GM19397 (cell line): Measurements from ENCODE around the gene MMS19.
"Not testable (repeated sequence)": the region's sequence is repeated elsewhere in the genome, so short reads cannot be mapped to it uniquely, and the experiment has no call there.

ENCODE experiments used
- ATAC-seq: cut with Tn5 transposase; IDR thresholded peaks from one replicate; pipeline ENCODE4 v1.9.1; 2021; ENCODE audit warnings: mild to moderate bottlenecking, moderate library complexity; ENCODE audit not compliant: unreplicated experiment

Gene MMS19

DNA sequence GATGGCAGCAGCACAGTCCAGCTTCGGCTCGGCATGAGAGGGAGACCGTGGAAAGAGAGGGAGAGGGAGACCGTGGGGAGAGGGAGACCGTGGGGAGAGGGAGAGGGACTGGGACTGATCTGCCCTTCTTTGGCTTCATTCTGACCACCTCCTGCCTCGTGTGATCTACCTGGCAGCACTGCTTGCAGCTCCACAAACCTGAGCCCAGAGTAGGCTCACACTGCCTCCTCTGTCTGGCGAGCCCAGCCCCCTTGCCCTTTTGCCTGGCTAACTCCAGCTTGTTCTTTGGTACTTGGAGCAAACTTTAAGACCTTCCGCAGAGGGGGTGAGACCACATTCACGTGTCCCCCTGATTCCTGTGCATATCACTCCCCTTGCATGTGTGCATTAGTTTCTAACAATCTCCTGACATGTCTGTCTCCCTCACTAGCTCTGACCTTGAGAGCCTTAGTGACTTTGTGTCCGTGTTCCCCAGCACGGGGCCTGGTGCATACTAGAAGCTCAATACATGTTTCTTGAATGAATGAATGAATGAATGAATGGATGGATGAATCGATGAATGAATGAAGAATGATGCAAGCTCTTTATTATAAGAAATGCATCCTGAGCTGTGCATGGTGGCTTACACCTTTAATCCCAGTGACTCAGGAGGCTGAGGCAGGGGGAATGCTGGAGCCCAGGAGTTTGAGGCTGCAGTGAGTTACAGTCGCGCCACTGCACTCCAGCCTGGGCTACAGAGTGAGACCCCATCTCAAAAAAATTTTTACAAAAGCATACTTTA, 31.7 kb upstream of the MMS19 start:
- no peak for ATAC-seq

DNA sequence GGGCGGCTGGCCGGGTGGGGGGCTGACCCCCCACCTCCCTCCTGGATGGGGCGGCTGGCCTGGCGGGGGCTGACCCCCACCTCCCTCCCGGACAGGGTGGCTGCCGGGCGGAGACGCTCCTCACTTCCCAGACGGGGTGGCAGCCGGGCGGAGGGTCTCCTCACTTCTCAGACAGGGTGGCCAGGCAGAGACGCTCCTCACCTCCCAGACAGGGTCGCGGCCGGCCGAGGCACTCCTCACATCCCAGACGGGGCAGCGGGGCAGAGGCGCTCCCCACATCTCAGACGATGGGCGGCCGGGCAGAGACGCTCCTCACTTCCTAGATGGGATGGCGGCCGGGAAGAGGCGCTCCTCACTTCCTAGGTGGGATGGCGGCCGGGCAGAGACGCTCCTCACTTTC, 30.7 kb upstream of the MMS19 start:
- ATAC-seq = not testable (repeated sequence)

DNA sequence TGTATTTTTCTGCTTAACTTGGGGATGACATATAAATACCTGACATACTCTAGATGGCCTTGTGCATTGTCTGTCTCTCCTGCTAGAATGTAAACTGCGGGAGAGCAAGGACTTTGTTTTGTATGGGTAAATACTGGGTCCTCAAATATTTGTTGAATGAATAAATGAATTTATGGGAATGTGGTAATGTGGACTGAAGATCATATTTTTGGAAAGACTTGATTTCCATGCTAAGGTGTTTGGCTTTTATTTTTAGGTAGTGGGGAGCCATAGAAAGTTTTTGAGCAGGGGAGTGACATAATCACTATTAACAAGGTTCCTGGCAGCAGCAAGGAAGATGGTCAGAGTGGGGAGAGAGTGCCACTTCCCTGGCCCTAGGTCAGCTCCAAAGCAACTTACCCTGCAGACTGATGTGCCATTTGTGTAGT, 27.5 kb upstream of the MMS19 start:
- no peak for ATAC-seq

DNA sequence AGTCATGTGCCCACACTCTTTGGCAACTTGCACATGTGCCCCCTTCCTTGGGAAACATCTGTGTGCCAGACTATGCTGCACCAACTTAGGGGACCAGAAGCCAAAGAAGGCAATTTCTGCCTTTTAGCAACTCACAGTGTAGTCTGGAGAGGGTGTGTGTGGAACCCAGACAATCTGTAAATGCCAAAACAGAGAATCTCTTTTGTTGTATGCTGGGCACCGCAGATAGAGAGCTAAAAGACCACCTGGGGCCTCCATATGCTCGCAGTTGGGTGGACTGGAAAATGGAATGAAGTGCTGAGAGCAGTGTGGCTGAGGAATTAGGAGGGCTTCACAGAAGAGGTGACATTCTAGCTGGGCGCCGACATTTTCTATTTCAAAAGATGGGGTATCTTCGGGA, 26.9 kb upstream of the MMS19 start:
- no peak for ATAC-seq

DNA sequence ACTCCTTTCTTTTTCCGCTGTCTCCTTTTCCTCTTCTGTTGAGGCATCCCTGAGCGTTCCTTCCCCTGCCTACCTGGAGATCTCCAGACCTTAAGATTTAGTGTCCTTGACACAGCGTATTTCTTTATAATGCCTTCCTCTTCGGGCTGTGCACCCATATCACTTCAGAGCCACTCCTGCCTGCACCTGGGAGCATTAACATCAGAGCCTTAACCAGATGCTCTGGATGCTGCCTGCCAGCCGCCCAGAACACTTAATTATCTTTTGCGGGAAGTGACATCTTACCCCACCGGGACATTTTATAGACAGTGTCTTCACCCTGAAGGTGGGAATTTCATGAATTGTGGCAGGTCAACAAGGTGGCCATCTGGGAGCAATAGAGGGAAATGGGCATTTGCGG, 24.7 kb upstream of the MMS19 start:
- no peak for ATAC-seq

DNA sequence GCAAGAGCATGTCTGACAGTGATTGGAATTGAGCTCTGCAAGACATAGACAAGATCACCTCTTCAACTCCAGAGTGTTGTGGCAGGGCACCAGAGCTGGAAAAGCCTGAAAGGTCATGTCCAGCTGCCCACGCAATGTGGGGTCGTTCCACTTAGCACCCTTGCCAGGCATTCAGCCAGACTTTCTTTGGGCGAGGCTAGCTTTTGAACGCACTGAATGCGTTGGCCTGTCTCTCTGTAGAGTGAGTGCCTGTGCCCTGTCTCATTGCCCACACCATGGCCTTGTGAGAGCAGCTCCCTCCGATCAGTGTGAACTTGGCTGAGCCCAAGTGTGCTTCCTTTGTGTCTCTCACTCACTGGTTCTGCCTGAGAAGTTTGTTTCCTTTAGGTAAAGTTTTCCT, 23.8 kb upstream of the MMS19 start:
- ATAC-seq = no peak

DNA sequence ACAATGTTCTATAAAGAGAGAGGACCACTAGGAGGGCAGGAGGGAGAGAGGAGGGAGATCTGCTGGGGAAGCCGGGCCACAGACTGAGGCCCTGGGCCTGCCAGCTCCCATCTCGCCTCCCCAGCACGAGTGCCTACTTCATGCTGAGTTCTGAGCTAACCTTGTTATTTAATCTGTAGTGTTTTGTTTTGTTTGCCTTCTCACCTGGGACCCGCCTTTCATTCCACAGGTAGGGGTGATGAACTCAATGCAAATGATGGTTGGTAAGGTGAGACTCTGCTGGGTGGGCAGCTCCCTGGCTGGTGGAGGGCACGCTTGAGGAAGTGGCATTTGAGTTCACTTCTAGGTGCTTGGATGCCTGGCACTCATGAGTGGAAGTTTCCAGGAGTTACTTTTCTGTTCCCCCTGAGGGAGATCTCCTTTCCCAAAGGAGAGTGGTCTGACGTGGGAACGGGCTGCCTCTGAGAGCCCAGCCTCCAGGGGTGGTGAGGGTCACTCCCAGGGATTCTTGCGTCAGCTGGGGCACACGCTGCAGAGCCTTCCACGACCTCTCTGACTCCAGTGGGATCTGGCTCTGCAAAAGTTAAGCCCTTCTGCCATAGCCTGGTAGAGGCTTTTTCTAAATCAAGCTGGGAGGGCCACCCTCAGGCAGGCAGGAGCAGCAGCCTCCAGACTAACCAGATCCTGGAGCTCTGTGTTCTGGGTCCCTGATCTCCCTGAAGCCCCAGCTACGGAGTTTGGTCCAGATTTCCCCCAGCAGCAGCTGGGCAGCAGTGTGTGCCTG, 22.9 kb upstream of the MMS19 start:
- no peak for ATAC-seq

DNA sequence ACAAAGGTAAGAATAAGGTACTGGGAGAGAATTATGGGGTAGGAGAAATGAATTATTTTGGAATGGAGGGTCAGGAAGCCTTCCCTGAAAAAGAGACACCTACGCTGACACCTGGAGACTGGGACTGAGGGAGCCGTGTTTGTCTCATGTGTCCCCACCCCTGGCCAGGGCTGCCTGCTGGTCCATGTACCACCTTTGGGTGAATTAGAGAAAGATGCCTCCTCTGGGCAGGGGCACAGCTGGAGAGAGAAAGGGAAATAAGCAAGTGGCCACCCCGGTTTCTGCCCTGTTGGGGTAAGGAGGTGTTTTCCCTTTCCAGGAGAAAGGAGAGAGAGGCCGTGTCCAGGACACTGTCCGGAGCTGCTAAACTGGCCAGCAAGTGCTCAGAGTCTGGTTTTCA, 22.3 kb upstream of the MMS19 start:
- ATAC-seq = no peak

DNA sequence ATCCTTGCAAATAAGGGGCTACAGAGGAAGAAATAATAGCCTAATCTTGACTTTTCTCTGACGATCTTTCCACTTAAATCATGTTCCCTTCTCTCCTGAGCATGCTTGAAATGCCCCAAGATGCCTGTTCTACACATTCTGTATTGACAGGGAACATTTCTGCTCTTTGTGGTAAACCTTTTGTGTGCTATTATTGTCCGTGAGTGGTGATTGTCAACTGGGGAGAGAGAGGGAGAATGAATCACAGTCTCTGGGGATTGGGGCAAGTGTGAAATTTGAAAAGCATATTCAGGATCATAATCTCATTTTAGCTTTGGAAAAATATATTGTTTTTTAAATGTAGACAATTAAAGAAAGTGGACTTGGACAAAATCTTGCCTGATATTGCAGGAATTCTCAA, 21.1 kb upstream of the MMS19 start:
- no peak for ATAC-seq

DNA sequence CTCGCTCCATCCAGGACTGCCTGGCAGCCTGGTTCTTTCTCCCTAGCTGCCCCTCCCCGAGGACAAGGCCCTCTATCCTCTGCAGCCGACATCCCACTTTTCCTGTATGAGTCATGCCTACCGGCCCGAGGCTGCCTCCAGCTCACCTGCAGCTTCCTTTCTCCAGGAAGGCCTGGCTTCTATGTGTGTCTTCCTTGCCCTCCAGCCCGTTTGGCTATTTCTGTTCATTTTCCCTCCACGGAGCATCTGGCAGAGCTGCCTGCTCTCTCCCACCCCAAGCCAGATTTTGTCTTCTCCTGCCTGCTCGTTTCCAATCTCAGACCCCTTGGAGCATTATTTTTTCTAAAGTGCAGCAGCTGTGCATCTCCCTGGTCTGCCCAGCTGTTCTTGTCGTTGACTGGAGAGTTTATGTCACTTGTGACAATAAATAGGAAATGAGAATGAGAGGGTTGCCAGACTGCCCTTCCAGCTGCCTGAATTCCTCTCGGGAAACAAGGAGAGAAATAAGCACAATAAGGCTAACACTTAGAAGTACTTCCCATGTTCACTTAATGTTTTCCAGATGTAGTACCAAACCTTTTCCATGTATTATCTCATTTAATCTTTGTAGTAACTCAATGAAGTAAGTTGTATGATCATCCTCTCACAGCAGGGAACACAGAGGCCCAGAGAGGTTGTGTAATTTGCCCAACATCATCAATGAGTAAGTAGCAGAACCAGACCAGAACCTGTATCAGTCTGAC, 20.2 kb upstream of the MMS19 start:
- no peak for ATAC-seq

DNA sequence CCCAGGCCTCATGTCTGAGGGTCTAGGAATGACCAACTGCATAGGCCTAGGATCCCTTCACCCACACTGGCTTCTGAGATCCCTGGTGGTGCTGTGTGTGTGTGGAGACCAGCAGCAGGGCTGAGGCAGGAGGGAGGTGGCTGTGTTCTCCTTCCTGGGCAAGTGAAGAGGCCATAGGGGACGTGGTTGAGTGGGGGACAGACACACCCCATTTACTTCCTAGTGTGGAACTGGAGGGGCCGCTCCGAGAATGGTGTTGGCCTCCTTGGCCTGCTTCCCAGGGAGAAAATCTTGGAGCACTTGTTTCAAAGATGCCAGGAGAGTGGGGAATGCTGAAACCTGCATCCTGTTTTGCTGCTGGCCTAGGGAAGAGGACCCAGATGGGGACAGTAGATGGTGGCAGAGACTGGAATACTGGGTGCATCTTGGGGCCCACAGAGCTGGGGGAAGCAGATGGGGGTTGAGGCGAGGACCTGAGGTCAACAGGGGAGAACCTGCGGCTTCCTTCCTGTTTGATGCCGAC, 19.6 kb upstream of the MMS19 start:
- ATAC-seq = no peak

DNA sequence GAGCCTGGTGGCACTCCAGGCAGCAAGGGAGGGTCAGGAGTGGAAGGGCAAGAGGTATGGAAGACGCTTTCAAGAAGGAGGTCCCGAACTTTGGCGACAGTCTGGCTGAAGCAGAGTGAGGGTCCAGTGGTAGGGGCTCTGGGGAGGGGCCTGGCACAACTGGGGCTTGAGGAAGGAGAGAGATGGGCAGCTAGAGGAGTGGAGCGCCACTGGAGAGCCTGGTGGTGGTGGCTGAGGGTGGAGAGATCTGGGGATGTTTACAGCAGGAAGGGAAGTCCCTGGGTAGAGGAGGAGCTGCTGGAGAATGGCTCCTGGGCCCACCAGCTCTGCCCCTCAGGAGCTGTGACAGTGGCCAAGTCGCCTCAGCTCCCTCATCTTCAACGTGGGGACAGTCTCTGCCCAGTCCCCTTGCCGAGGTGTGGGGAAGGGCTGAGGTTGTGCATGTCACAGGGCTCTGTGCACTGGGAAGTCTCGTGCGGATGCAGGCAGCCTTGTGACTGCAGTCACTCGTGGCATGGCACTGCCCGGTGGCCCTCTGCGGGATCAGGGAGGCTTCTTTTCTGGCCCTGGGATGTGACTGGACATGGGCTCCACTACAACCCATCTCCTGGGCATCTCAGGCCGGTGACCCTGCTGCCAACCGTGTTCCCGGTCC, 19.0 kb upstream of the MMS19 start:
- ATAC-seq = no peak

DNA sequence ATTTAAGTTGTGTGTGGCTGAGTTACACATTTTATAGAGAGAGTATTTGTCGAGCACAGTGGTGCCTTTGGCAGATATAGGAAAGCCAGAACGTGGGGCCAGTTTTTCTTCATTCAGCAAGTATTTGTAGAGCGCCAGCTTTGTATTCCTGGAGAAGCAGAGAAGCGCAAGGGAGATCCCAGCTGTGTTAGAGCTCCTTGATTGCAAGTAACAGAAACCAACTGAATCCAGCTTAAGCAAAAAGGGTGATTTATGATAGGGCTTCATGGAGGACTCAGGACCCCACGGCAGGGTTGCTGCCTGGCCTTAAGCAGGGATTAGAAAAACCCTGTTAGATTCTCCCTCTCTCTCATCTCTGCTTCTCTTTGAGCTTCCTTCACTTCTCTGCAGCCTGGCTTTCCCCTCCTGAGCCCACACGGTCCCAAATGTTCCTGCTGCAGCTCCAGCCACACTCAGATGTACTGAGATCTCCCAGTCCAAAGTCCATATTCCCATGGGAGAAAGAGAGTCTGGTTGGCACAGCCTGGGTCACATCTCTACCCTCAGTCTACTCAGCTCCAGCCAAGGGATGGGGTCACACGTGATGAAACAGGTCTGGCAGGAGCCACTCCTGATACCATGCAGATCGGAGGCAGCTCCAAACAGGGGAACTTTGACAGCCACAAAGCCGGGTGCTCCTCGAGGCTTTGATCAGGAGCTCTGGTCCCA, 17.2 kb upstream of the MMS19 start:
- no peak for ATAC-seq

DNA sequence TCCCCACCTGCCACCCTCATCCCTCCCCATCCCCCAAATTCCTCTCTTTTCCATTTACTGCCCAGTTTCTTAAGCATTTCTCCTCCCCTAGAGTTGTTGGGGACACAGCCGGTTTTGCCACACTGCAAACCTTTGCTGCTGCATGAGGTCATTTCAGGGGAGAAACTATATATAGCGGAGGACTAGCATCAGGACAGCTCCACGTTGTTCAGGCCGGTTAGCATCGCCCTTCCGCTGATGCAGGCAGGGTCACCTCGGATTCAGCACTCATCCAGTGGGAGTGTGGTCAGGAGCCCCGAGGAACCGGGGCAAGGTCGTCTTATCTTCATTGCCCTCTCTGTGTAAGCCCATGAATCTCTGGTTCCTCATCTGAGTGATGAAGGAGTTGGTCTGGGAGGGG, 16.1 kb upstream of the MMS19 start:
- no peak for ATAC-seq

DNA sequence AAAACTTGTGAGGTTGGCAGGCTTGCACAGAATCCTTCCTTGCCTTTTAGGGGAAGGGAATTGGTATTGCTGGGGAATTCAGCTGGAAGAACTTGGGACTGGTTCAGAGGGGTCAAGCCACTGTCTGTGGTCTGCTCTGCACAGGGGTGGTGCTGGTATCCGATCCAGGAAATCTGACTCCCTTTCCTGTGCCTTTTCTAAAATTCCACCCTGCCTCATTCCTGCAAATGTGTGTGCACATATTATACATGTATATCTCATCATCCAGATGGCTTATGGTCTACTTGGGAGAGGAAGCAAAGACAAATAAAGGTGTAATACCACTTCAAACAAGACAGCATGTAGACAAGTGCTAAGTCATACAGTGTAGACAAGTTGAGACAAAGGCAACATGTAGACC, 14.8 kb upstream of the MMS19 start:
- no peak for ATAC-seq

DNA sequence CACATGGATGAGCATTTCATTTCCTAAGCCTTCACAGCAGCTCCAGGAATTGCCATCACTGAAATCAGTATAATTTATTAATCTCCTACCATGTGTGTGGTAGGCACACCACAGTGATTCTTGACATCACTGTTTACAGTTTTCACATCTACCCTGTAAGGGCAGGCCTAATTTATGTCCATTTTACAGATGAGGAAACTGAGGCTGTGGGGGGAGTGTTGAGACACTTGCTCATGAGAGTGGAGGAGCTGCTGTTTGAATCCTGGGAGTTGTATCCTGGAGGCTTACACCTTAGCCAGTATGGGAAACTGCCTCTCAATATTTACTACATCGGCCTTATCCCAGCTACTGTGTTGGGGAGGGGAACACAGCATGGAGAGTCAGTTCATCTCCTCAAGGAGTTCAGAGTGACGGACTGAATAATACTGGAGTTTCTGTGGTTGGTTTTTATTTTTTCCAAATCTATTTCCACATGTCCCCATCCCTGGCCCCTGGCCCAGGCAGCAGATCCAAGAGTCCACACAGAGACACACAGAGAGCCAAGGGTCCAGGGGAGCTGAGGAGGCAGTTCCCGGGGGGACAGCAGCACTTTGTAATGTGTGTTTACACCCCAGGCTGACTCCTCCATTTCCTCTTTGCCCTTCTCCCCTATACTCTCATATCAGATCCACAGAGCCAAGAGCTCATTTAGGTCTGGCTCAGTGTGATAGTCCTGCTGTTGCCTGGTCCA, 13.7 kb upstream of the MMS19 start:
- no peak for ATAC-seq

DNA sequence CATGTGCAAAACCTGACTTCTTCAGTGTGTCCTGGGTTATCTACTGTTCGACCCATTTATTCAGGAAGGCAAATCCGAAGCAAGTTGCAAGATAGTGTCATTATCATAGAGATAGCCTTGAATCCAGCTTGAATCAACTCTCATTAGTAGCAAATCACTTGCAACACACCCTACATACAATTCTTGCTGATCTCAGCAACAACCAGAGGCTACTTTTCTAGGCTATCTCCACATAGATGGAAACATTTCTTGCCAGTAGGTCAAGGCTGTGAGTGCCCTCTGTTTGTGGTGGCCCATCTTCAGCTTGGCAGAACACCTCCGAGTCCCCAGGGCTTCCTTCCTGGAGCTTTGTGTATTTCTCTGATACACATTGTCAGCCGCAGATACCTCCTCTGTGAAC, 12.5 kb upstream of the MMS19 start:
- no peak for ATAC-seq

DNA sequence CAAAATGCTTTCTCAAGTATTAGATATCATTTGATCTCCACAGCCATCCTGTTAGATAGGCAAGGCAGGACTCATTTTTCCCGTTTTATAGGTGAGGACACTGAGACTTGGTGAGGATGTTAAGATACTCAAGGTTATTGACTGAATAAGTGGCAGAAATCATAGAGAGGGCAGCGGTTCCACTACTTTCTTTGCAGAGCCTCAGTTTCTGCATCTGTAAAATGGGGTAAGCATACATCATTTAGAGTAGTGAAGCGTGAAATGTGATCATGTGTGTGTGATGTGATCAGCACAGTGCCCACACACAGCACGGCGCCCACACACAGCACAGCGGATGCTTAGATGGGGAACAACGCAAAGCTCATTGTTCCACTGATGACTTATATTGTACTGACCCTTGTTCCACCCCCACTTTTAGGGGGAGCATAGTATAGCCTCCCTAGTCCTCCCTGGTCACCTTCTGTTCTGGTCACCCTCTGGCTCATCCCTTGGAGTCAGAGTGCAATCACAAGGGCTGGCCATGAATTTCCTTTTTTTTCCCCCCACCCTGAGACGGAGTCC, 11.0 kb upstream of the MMS19 start:
- ATAC-seq = no peak

DNA sequence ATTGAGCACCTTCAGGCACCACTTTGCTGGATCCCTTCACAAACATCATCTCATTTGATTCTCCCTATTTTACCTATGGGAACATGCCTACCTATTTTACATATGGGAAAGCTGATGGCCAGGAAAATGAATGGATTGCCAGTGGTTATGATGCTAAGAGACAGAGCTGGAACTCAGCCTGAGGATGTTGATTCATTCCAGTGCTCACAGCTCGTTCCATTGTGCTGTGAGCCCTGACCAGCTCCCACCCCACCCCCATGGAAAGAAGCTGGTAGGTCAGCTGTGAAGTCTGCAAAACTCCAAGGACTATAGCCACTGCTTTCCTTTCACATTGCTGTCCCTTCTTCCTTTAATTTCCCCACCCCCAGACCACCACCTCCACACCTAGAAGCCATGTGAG, 10.1 kb upstream of the MMS19 start:
- no peak for ATAC-seq
